Peyer's patch (tissue), 4 donors: ENCODE data around the gene TMPRSS11B.

Source experiments
- CTCF ChIP-seq, 6 experiments: fragments of 450-650 bp in 4 of 6; fragments of 200-600 bp in 2 of 6; sonication (generic) in 1 of 6; IDR thresholded peaks; one replicate each; pipeline ENCODE4 v1.5.1; 2017 to 2019; ENCODE audit warnings: antibody characterized with exemption in 6 of 6, mild to moderate bottlenecking in 3 of 6, moderate library complexity in 1 of 6
- POLR2A ChIP-seq, 2 donors: fragments of 450-650 bp; IDR thresholded peaks; one replicate each; pipeline ENCODE4 v1.5.1; 2017; ENCODE audit warnings: antibody characterized with exemption in 2 of 2, mild to moderate bottlenecking in 2 of 2, moderate library complexity in 2 of 2

GRCh38 chr4:68272860-68273259 is 27.4 kb upstream of the TMPRSS11B start:
- TF ChIP-seq POLR2A (IDR thresholded peaks at IDR 0.05) = no peak
- no peak for TF ChIP-seq CTCF (IDR thresholded peaks at IDR 0.05)
